Measurements from ENCODE around the gene SCUBE2. TPM values are rescaled to one million over a fixed set of nuclear protein-coding genes. Genes with fewer than 3 reads are reported as not detected.

The SCUBE2 gene
- total RNA-seq, 2 experiments from 2014 or later = not detected

DNA sequence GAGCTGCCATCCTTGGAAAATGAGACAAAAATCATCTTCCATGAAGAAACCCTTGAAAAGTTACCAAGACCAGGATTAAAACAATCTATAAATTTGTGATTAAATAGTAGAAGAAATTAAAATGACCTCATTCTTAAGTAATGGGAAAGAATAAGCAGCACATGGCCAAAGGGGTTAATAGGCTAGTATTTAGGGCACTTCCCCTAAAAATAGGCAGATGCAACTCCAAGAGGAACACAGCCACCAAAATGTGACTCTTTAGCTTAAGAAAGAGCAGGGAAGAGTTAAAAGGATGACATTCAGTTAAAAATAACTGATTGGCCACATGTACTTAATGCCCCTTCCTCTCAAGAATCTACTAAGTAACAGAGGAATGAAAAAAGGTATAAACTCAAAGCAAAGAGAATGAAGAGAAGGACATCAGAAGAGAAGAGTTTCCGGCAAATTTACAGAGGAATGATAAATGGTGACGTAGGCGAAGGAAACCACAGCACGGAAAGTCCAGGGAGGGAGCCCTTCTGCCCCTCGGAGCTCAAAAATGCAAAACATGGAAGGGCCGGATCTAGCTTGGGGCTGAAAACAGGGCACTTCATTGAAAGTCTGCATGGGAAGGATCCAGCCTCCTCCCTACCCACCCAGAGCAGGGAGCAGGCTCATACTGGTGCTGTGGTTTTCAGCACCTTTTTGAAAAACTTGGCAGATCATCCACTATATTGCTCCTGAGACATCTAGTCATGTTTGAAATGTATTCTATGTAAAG lies 17.8 kb downstream of the SCUBE2 start:
- Mint-ChIP-seq H3K9me3 (ENCODE audit: low read depth) (no peaks in the 10 kb centered on the region), H3K27ac (no peak overlapping the region), H3K27me3 (peaks cover 21% of the 10 kb centered on the region), H3K4me3 (no peak overlapping the region), H3K4me1 (no peaks in the 10 kb centered on the region), H3K36me3 (ENCODE audit: low read depth) (no peaks in the 10 kb centered on the region)
- ChIA-PET POLR2A (interaction anchor here (0.6 kb wide), 1 partner anchor 16 kb away, joined by 3 read pairs; no protein-coding TSS in a partner anchor), CTCF (interaction anchor here (0.8 to 2.6 kb wide), 3 partner anchors 19 to 87 kb away, joined by 3 to 12 read pairs (median 4); no protein-coding TSS in a partner anchor)
- intact Hi-C loops (cut with DNase I, micrococcal nuclease) = no loop called here
- DNase-seq = no peak
- ATAC-seq = no peak

DNA sequence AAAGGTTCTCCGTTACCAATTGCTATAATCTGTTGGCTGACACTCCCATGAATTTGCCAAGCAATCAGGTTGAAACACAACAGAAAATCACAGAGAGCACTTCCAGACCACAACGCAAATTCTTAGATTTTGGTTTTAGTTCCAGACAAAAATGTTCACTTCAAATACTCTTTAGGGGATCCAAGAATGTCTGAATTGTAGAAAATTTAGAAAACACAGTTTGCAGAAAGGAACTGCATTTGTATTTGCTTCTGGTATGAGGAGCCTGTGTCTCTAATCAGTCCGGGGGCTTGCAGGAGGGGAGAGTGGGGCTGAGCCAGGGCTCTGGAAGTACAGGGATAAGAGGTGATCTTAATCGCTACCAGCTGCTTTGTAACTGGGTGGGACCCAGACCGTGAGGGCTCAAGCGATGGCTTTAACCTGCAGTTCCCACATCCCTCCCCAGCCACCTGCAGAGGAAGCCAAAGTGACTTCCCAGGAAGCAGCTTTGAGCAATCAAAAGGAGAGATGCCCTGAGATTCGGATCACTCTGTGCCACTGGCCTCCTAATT lies 18.7 kb downstream of the SCUBE2 start:
- intact Hi-C loops (cut with DNase I, micrococcal nuclease) = no loop called here
- ChIA-PET CTCF (no interaction called here), POLR2A (no interaction called here)
- Mint-ChIP-seq H3K36me3 (ENCODE audit: low read depth) (no peaks in the 10 kb centered on the region), H3K27me3 (peaks cover 21% of the 10 kb centered on the region), H3K4me3 (no peak overlapping the region), H3K27ac (no peak overlapping the region), H3K9me3 (ENCODE audit: low read depth) (no peaks in the 10 kb centered on the region), H3K4me1 (no peaks in the 10 kb centered on the region)
- ATAC-seq (no peak), DNase-seq (no peak)

DNA sequence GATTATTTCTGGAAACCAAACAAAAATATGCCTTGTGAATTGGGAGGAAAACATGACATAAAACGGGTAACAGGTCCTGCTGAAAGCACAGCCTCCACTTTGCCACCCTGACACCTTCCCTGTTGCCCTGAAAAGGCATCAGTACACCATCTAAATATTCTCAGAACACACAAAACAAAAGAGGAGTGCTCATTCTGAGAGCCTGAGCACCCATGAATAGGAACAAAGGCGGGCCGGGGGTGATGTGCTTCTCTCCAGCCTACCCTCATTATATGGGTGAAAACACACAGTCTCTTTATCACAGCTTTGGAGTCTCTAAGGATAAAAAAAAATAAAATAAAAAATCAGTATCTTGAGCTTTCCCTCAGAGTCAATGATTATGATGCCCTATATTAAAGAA lies 19.7 kb downstream of the SCUBE2 start:
- no peak for DNase-seq
- H3K27ac Mint-ChIP-seq = no peak overlapping the region
- H3K9me3 Mint-ChIP-seq (ENCODE audit: low read depth) = no peaks in the 10 kb centered on the region
- intact Hi-C loops (cut with DNase I, micrococcal nuclease) = no loop called here
- H3K36me3 Mint-ChIP-seq (ENCODE audit: low read depth) = no peaks in the 10 kb centered on the region
- peaks cover 17% of the 10 kb centered on the region for H3K27me3 Mint-ChIP-seq
- POLR2A ChIA-PET = interaction anchor here (0.5 to 0.6 kb wide), 2 partner anchors 32 to 36 kb away, joined by 3 read pairs; no protein-coding TSS in a partner anchor
- peak; percentile 30 for ATAC-seq
- no peak overlapping the region for H3K4me3 Mint-ChIP-seq
- H3K4me1 Mint-ChIP-seq = no peaks in the 10 kb centered on the region
- CTCF ChIA-PET = interaction anchor here (1.1 to 1.3 kb wide), 2 partner anchors 10 to 22 kb away, joined by 3 to 4 read pairs; no protein-coding TSS in a partner anchor

DNA sequence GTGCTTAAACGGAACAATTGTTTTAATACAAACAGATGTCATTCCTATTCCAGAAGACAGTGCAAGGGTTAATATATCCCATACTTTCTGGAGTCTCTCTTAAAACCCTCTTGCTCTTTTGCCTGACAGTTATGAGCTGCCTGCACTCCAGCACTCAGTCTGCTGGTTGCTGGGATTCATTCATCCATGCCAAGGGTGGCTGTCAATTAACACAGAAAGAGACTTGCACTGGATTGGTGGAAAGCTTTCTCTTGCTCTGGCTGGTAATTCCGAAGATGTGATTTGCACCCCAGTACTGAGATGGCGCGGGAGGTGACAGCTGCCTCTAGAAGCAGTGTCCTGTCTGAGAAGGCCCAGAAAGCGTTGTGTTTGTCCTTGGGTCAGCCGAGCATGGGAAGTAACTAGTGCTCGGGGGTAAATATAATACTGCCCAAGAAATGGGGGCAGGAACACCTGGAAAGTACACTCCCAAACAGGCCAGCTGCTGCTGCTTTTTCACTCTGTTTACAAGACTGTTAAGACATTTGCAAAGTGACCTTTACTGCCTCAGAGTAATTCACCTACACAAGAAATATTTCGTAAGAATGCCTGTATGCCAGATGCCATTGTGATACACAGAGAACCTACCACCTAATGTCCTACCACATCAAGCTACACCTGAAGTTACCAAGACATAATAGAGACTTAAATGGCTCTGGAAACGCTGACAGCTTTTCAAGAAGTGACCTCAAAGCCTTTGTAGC lies 20.5 kb downstream of the SCUBE2 start:
- Mint-ChIP-seq H3K27ac (no peak overlapping the region), H3K27me3 (peaks cover 17% of the 10 kb centered on the region), H3K4me3 (no peak overlapping the region), H3K9me3 (ENCODE audit: low read depth) (no peaks in the 10 kb centered on the region), H3K36me3 (ENCODE audit: low read depth) (no peaks in the 10 kb centered on the region), H3K4me1 (no peaks in the 10 kb centered on the region)
- intact Hi-C loops (cut with DNase I, micrococcal nuclease) = no loop called here
- ChIA-PET CTCF (interaction anchor here (0.7 to 1.3 kb wide), 3 partner anchors 10 to 67 kb away, joined by 3 to 4 read pairs (median 3); no protein-coding TSS in a partner anchor), POLR2A (interaction anchor here (0.5 kb wide), 1 partner anchor 37 kb away, joined by 3 read pairs; no protein-coding TSS in a partner anchor)
- ATAC-seq = no peak
- DNase-seq = no peak

DNA sequence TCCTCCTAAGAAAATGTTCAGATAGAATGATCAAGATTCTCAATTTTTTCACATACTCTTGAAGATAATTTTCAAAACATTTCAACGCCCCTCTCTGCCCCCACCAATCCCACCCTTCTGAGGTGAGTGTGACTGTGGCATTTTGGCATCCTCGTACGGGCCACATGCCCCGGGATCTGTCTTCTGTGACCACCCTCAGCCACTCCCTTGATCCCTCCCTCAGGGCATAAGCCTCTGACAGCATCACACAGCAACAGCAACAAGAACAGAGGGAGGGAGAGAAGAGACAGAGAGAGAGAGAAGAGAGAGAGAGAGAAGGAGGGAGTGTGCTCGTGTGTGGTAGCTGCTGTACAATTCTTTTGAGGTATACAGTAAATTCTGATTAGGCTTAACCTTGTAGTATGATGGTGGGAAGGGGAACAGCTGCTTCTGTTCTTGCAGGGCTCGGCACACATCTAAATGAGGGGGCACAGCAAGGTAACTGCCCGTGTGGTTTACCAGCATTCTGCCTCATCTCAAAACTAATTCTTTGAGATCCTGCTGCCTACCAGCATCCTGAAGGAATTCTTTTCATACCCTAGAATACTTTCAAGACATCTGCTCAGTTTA lies 21.4 kb downstream of the SCUBE2 start:
- DNase-seq = no peak
- H3K4me1 Mint-ChIP-seq = no peaks in the 10 kb centered on the region
- H3K4me3 Mint-ChIP-seq = no peak overlapping the region
- no peaks in the 10 kb centered on the region for H3K9me3 Mint-ChIP-seq (ENCODE audit: low read depth)
- H3K27ac Mint-ChIP-seq = no peak overlapping the region
- H3K27me3 Mint-ChIP-seq = peaks cover 14% of the 10 kb centered on the region
- ATAC-seq = no peak
- intact Hi-C loops (cut with DNase I, micrococcal nuclease) = no loop called here
- H3K36me3 Mint-ChIP-seq (ENCODE audit: low read depth) = no peaks in the 10 kb centered on the region
- CTCF ChIA-PET = no interaction called here
- POLR2A ChIA-PET = no interaction called here

DNA sequence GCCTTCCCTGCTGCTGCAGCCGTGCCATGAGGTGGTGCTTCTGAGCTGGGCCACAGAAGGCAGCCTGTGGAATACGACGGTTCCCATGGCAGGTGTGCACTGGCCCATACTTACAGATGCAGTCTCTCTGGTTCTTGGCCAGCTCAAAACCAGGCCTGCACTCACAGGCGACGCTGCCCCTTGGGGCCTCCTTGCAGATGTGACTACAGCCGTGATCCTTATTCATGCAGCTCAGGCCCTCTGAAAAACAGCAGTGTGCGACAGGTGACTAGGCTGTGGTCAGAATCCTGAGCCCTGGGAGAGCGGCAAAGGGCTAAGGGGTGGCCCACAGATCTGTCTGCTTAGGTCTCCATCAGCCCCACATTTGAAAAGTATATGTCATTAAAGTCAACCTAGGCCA lies 22.1 kb downstream of the SCUBE2 start:
- Mint-ChIP-seq H3K4me1 (no peaks in the 10 kb centered on the region), H3K36me3 (ENCODE audit: low read depth) (no peaks in the 10 kb centered on the region), H3K27me3 (peaks cover 14% of the 10 kb centered on the region), H3K27ac (no peak overlapping the region), H3K9me3 (ENCODE audit: low read depth) (no peaks in the 10 kb centered on the region), H3K4me3 (no peak overlapping the region)
- DNase-seq (no peak), ATAC-seq (no peak)
- ChIA-PET CTCF (no interaction called here), POLR2A (no interaction called here)
- intact Hi-C loops (cut with DNase I, micrococcal nuclease) = no loop called here

DNA sequence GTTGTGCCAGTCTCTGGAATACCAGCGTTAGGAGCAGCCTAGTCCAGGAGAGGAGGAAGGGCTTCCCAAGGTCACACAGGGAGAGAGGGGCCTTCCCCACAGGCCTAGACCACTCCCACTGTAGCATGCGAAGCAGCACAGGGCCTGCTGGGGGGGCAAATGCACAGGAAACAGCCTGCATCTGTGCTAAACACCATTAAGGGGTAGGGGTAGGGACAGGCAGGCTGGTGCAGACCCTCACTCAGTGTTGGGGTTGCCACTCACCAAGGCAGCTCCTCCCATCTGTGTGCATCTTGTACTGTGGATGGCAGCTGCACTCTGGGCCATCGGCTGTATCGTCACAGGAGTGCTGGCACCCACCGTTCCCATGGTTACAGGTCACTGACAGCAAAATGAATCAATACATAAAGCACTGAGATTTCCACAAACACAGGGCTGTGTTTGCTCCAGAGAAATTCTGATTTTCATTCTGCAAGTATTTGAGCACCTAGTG lies 24.9 kb downstream of the SCUBE2 start:
- ATAC-seq = no peak
- ChIA-PET CTCF (no interaction called here), POLR2A (no interaction called here)
- Mint-ChIP-seq H3K27ac (no peak overlapping the region), H3K4me3 (no peak overlapping the region), H3K36me3 (ENCODE audit: low read depth) (no peaks in the 10 kb centered on the region), H3K27me3 (peaks cover 18% of the 10 kb centered on the region), H3K9me3 (ENCODE audit: low read depth) (no peaks in the 10 kb centered on the region), H3K4me1 (no peaks in the 10 kb centered on the region)
- intact Hi-C loops (cut with DNase I, micrococcal nuclease) = no loop called here
- DNase-seq = no peak

DNA sequence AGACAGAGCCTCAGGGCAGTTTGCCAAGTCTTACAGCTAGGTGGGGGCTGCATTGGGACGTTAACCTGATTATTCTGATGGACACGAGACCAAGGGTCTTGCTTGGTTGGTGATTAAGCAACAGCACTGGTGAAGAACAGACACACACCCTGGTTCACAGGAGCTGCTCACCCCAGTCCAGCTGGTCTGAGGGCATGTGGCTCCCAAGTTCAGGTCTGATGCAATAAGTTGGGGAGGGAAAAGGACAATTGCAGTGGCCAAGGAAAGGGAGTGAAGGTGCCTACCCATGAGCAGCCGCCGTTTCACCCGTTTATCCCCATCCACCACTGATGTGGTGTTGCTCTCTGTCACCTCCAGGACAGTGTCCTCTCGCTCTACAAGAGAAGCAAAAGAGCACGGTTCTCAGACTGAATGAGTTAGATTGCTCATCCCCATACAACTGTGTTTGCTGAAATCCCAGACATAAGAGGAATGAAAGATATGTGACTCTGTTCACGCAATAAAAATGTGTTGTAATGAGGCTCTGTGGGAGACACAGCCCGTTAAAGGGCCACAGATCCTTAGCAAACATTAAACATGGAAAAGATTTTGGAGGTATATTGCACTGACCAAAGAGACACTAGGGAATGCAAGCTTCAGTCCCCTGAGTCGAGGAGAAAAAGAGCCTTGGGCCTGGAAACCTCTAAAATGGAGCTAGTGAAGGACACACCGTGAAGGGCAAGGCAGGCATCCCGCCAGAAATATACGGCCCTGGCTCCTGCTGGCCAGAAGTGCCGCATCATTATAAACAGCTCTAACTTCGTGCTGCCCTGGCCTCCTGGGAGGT lies 25.6 kb downstream of the SCUBE2 start:
- Mint-ChIP-seq H3K9me3 (ENCODE audit: low read depth) (no peaks in the 10 kb centered on the region), H3K27ac (no peak overlapping the region), H3K27me3 (peaks cover 16% of the 10 kb centered on the region), H3K4me1 (peaks cover 4% of the 10 kb centered on the region), H3K4me3 (no peak overlapping the region), H3K36me3 (ENCODE audit: low read depth) (no peaks in the 10 kb centered on the region)
- ChIA-PET CTCF (interaction anchor here (1.0 kb wide), 1 partner anchor 10 kb away, joined by 3 read pairs; no protein-coding TSS in a partner anchor), POLR2A (no interaction called here)
- DNase-seq (no peak), ATAC-seq (no peak)
- intact Hi-C loops (cut with DNase I, micrococcal nuclease) = no loop called here

DNA sequence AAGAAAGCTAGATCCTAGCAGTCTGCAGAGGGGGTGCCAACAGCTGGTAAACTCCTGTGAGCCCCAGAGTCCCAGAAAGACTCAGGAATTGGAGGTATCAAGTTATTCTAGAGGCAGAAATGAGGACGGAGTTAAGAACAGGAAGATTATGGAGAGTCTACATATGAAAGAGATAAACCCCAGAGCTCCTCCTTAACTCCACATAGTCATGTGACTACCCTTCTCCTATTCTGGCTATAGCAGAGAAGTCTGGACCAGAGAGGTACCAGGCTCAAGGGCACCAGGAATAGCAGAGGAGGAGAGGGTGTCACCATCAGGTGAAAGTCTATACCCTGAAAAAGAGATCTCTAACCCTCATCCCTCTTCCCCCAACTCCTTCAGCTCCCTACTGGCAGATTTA lies 29.6 kb downstream of the SCUBE2 start:
- ChIA-PET CTCF (interaction anchor here (0.9 to 1.2 kb wide), 2 partner anchors 9 to 46 kb away, joined by 4 read pairs; no protein-coding TSS in a partner anchor), POLR2A (no interaction called here)
- no peaks in the 10 kb centered on the region for H3K36me3 Mint-ChIP-seq (ENCODE audit: low read depth)
- H3K4me1 Mint-ChIP-seq = peaks cover 13% of the 10 kb centered on the region
- no peak overlapping the region for H3K27ac Mint-ChIP-seq
- DNase-seq (no peak), ATAC-seq (no peak)
- no peaks in the 10 kb centered on the region for H3K9me3 Mint-ChIP-seq (ENCODE audit: low read depth)
- H3K27me3 Mint-ChIP-seq = peaks cover 22% of the 10 kb centered on the region
- intact Hi-C loops (cut with DNase I, micrococcal nuclease) = loop anchor here (1.0 to 5.0 kb wide), 8 partner anchors 19 to 399 kb away; partner anchors contain the start of genes AKIP1 (in 1 of the 2) and ZNF143 (in 1 of the 2)
- no peak overlapping the region for H3K4me3 Mint-ChIP-seq

DNA sequence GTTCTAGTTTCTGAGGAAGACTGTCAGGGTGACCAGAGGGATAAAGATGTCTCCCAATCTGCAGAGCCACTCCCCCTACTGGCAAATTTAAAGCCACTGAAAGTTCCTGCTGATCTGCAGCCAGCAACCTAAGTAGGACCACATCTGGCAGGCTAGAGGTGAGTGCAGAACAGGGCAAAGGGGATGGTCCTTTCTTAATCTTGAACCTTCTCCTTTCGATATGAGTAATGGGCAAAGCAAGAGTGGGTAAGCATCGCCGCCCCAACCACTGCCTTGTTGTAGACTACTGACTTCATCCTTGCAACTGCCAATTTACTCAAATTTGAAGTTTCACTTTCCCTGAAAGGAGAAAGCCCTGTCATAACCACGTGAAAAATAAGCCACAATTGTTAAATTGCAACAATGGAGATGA lies 30.7 kb downstream of the SCUBE2 start:
- Mint-ChIP-seq H3K36me3 (ENCODE audit: low read depth) (no peaks in the 10 kb centered on the region), H3K4me1 (peaks cover 13% of the 10 kb centered on the region), H3K27me3 (peaks cover 25% of the 10 kb centered on the region), H3K4me3 (no peak overlapping the region), H3K27ac (peak overlapping the region; percentile 29), H3K9me3 (ENCODE audit: low read depth) (no peaks in the 10 kb centered on the region)
- POLR2A ChIA-PET = no interaction called here
- CTCF ChIA-PET = no interaction called here
- DNase-seq (peak; percentile 88), ATAC-seq (peak; percentile 100)
- intact Hi-C loops (cut with DNase I, micrococcal nuclease) = loop anchor here (1.0 to 5.0 kb wide), 11 partner anchors 20 to 400 kb away; partner anchors contain the start of genes AKIP1 (in 1 of the 2) and ZNF143 (in 1 of the 2)
